ENCODE measurements around the gene HDAC11.
"Not testable (repeated sequence)": the region's sequence is repeated elsewhere in the genome, so short reads cannot be mapped to it uniquely, and the experiment has no call there.

HDAC11 gene

GRCh38 chr3:13493867-13494441 lies 13.8 kb downstream of the HDAC11 start:
- DNase-seq (ENCODE audit: low spot score) = no peak

- DNase-seq (ENCODE audit: low spot score) = no peak
Observed at GRCh38 chr3:13494463-13495350, 14.6 kb downstream of the HDAC11 start.

GRCh38 chr3:13495351-13495813 lies 15.3 kb downstream of the HDAC11 start:
- no peak for DNase-seq (ENCODE audit: low spot score)

GRCh38 chr3:13495921-13496723 lies 16.0 kb downstream of the HDAC11 start:
- peak; percentile 70 for DNase-seq (ENCODE audit: low spot score)

- no peak for DNase-seq (ENCODE audit: low spot score)
Observed at GRCh38 chr3:13496879-13497278, 16.8 kb downstream of the HDAC11 start.

GRCh38 chr3:13497386-13497785 lies 17.3 kb downstream of the HDAC11 start:
- no peak for DNase-seq (ENCODE audit: low spot score)

GRCh38 chr3:13498354-13499060 lies 18.4 kb downstream of the HDAC11 start:
- no peak for DNase-seq (ENCODE audit: low spot score)

GRCh38 chr3:13499246-13499645 lies 19.1 kb downstream of the HDAC11 start:
- not testable (repeated sequence) for DNase-seq (ENCODE audit: low spot score)

- DNase-seq (ENCODE audit: low spot score) = no peak
Observed at GRCh38 chr3:13500133-13500885, 20.2 kb downstream of the HDAC11 start.

GRCh38 chr3:13501056-13501455 lies 20.9 kb downstream of the HDAC11 start:
- no peak for DNase-seq (ENCODE audit: low spot score)

- DNase-seq (ENCODE audit: low spot score) = no peak
Observed at GRCh38 chr3:13501521-13501920, 21.4 kb downstream of the HDAC11 start.

GRCh38 chr3:13501958-13502790 lies 22.1 kb downstream of the HDAC11 start:
- DNase-seq (ENCODE audit: low spot score) = no peak

- DNase-seq (ENCODE audit: low spot score) = no peak
Observed at GRCh38 chr3:13502791-13503060, 22.6 kb downstream of the HDAC11 start.

- no peak for DNase-seq (ENCODE audit: low spot score)
Observed at GRCh38 chr3:13504161-13504831, 24.2 kb downstream of the HDAC11 start.

GRCh38 chr3:13505147-13506130 lies 25.3 kb downstream of the HDAC11 start:
- DNase-seq (ENCODE audit: low spot score) = no peak

GRCh38 chr3:13506239-13506638 lies 26.1 kb downstream of the HDAC11 start:
- DNase-seq (ENCODE audit: low spot score) = no peak

GRCh38 chr3:13506680-13507079 lies 26.6 kb downstream of the HDAC11 start:
- no peak for DNase-seq (ENCODE audit: low spot score)

- DNase-seq (ENCODE audit: low spot score) = no peak
Observed at GRCh38 chr3:13507247-13507569, 27.1 kb downstream of the HDAC11 start.

Measured in activated CD4-positive, alpha-beta T cell treated with anti-CD3 and anti-CD28 coated beads, Interleukin-2, Interleukin-4, amounts not matched to agents 100 ng/mL and 50 ng/mL, durations not matched to agents 16 hours and 8 hours (primary cell).